ENCODE data around the gene CCSER2.

The CCSER2 gene

GRCh38 chr10:84521468-84521867 is 193.1 kb downstream of the CCSER2 start:
- H3K9me3 ChIP-seq (ENCODE audit: control insufficient read depth, low read length), result peaks cover 5% of the 10 kb centered on the region
- no peak overlapping the region for H2AFZ ChIP-seq (ENCODE audit: low read depth, low read length)
- no peak overlapping the region for H4K91ac ChIP-seq (ENCODE audit: low read length)
- H4K8ac ChIP-seq (ENCODE audit: low read length), result no peak overlapping the region
- no peak overlapping the region for H2AK5ac ChIP-seq (ENCODE audit: low read length, severe bottlenecking)
- no peak for DNase-seq
- H3K4ac ChIP-seq (ENCODE audit: low read depth in 1 of 2, low read length in 2 of 2), result no peak overlapping the region
- no peak overlapping the region for H3K14ac ChIP-seq (ENCODE audit: low read length in 2 of 2)
- WGBS, result 100% methylated on average over 1 of the region's 2 CpGs
- H3K36me3 ChIP-seq (ENCODE audit: control insufficient read depth in 1 of 2, insufficient read depth in 2 of 2, low read depth in 1 of 2, low read length in 2 of 2), result peaks cover 0 to 6% of the 10 kb centered on the region in 2 experiments
- no peak overlapping the region for H2BK12ac ChIP-seq (ENCODE audit: low read length in 2 of 2)
- no peak overlapping the region for H3K23ac ChIP-seq (ENCODE audit: low read length in 2 of 2)
- H3K4me3 ChIP-seq (ENCODE audit: insufficient read depth in 1 of 2, low read depth in 1 of 2, low read length in 2 of 2), result no peak overlapping the region
- H2BK120ac ChIP-seq (ENCODE audit: low read depth, low read length), result no peak overlapping the region
- H3K79me1 ChIP-seq (replicated peaks; ENCODE audit: low read length, poor library complexity, severe bottlenecking), result no peaks in the 10 kb centered on the region
- H3K4me1 ChIP-seq (ENCODE audit: control insufficient read depth, insufficient read depth, low read depth, low read length), result peaks cover 8% of the 10 kb centered on the region
- H2BK5ac ChIP-seq (ENCODE audit: low read depth, low read length, poor library complexity, severe bottlenecking), result no peak overlapping the region
- no peak overlapping the region for H3K9ac ChIP-seq (ENCODE audit: low read length)
- H3K4me2 ChIP-seq (ENCODE audit: low read length, poor library complexity, severe bottlenecking), result no peak overlapping the region
- no peaks in the 10 kb centered on the region for H3K27me3 ChIP-seq (ENCODE audit: control insufficient read depth in 1 of 2, insufficient read depth in 1 of 2, low read length in 2 of 2)
- no peak overlapping the region for H3K27ac ChIP-seq (ENCODE audit: low read length, poor library complexity, severe bottlenecking)
- no peak overlapping the region for H3K18ac ChIP-seq (ENCODE audit: low read depth in 1 of 2, low read length in 2 of 2)
- H2BK15ac ChIP-seq (ENCODE audit: low read depth, poor library complexity, severe bottlenecking), result no peak overlapping the region

- H3K9ac ChIP-seq (ENCODE audit: low read length), result no peak overlapping the region
- 69% methylated on average over 6 of the region's 9 CpGs for WGBS
- H2AK5ac ChIP-seq (ENCODE audit: low read length, severe bottlenecking), result no peak overlapping the region
These were observed 194.4 kb downstream of the CCSER2 start for GRCh38 chr10:84522612-84523462.

GRCh38 chr10:84523526-84523925 is 195.1 kb downstream of the CCSER2 start:
- Histone ChIP-seq H2BK12ac (ENCODE audit: low read length in 2 of 2) (no peak overlapping the region), H3K14ac (ENCODE audit: low read length in 2 of 2) (no peak overlapping the region), H3K79me1 (replicated peaks; ENCODE audit: low read length, poor library complexity, severe bottlenecking) (no peaks in the 10 kb centered on the region), H3K9ac (ENCODE audit: low read length) (no peak overlapping the region), H3K36me3 (ENCODE audit: control insufficient read depth in 1 of 2, insufficient read depth in 2 of 2, low read depth in 1 of 2, low read length in 2 of 2) (no peaks in the 10 kb centered on the region), H4K8ac (ENCODE audit: low read length) (no peak overlapping the region), H3K27me3 (ENCODE audit: control insufficient read depth in 1 of 2, insufficient read depth in 1 of 2, low read length in 2 of 2) (no peaks in the 10 kb centered on the region), H4K91ac (ENCODE audit: low read length) (no peak overlapping the region), H2BK120ac (ENCODE audit: low read depth, low read length) (no peak overlapping the region), H2AFZ (ENCODE audit: low read depth, low read length) (no peak overlapping the region), H2BK15ac (ENCODE audit: low read depth, poor library complexity, severe bottlenecking) (no peak overlapping the region), H3K4ac (ENCODE audit: low read depth in 1 of 2, low read length in 2 of 2) (no peak overlapping the region), H3K18ac (ENCODE audit: low read depth in 1 of 2, low read length in 2 of 2) (peak overlapping the region in 1 of 2 experiments; percentile 24), H3K23ac (ENCODE audit: low read length in 2 of 2) (no peak overlapping the region), H3K4me3 (ENCODE audit: insufficient read depth in 1 of 2, low read depth in 1 of 2, low read length in 2 of 2) (no peak overlapping the region), H3K4me1 (ENCODE audit: control insufficient read depth, insufficient read depth, low read depth, low read length) (peaks cover 8% of the 10 kb centered on the region), H3K4me2 (ENCODE audit: low read length, poor library complexity, severe bottlenecking) (peak overlapping the region; percentile 11), H2BK5ac (ENCODE audit: low read depth, low read length, poor library complexity, severe bottlenecking) (no peak overlapping the region), H3K27ac (ENCODE audit: low read length, poor library complexity, severe bottlenecking) (no peak overlapping the region), H3K9me3 (ENCODE audit: control insufficient read depth, low read length) (peaks cover 6% of the 10 kb centered on the region), H2AK5ac (ENCODE audit: low read length, severe bottlenecking) (no peak overlapping the region)
- 62% methylated on average over 5 of the region's 5 CpGs for WGBS
- no peak for DNase-seq

More at GRCh38 chr10:84522612-84523462, 194.4 kb downstream of the CCSER2 start:
- H2AFZ ChIP-seq (ENCODE audit: low read depth, low read length), result no peak overlapping the region
- H3K36me3 ChIP-seq (ENCODE audit: control insufficient read depth in 1 of 2, insufficient read depth in 2 of 2, low read depth in 1 of 2, low read length in 2 of 2), result peaks cover 0 to under 1% of the 10 kb centered on the region in 2 experiments
- H3K4me2 ChIP-seq (ENCODE audit: low read length, poor library complexity, severe bottlenecking), result no peak overlapping the region
- H3K27me3 ChIP-seq (ENCODE audit: control insufficient read depth in 1 of 2, insufficient read depth in 1 of 2, low read length in 2 of 2), result no peaks in the 10 kb centered on the region
- peak overlapping the region; percentile 32 for H3K27ac ChIP-seq (ENCODE audit: low read length, poor library complexity, severe bottlenecking)
- no peak overlapping the region for H2BK5ac ChIP-seq (ENCODE audit: low read depth, low read length, poor library complexity, severe bottlenecking)
- H3K4ac ChIP-seq (ENCODE audit: low read depth in 1 of 2, low read length in 2 of 2), result no peak overlapping the region
- H3K23ac ChIP-seq (ENCODE audit: low read length in 2 of 2), result no peak overlapping the region
- H4K91ac ChIP-seq (ENCODE audit: low read length), result no peak overlapping the region
- peaks cover 6% of the 10 kb centered on the region for H3K9me3 ChIP-seq (ENCODE audit: control insufficient read depth, low read length)
- H2BK15ac ChIP-seq (ENCODE audit: low read depth, poor library complexity, severe bottlenecking), result no peak overlapping the region
- peaks cover 8% of the 10 kb centered on the region for H3K4me1 ChIP-seq (ENCODE audit: control insufficient read depth, insufficient read depth, low read depth, low read length)
- H3K18ac ChIP-seq (ENCODE audit: low read depth in 1 of 2, low read length in 2 of 2), result peak overlapping the region in 1 of 2 experiments; percentile 3
- no peak overlapping the region for H3K4me3 ChIP-seq (ENCODE audit: insufficient read depth in 1 of 2, low read depth in 1 of 2, low read length in 2 of 2)
- DNase-seq, result no peak
- no peak overlapping the region for H4K8ac ChIP-seq (ENCODE audit: low read length)
- no peak overlapping the region for H3K14ac ChIP-seq (ENCODE audit: low read length in 2 of 2)
- H2BK12ac ChIP-seq (ENCODE audit: low read length in 2 of 2), result no peak overlapping the region
- no peak overlapping the region for H2BK120ac ChIP-seq (ENCODE audit: low read depth, low read length)
- H3K79me1 ChIP-seq (replicated peaks; ENCODE audit: low read length, poor library complexity, severe bottlenecking), result no peaks in the 10 kb centered on the region

- H2BK120ac ChIP-seq (ENCODE audit: low read depth, low read length), result no peak overlapping the region
- no peak overlapping the region for H4K91ac ChIP-seq (ENCODE audit: low read length)
- H3K27ac ChIP-seq (ENCODE audit: low read length, poor library complexity, severe bottlenecking), result no peak overlapping the region
- no peak overlapping the region for H4K8ac ChIP-seq (ENCODE audit: low read length)
- H3K4me3 ChIP-seq (ENCODE audit: insufficient read depth in 1 of 2, low read depth in 1 of 2, low read length in 2 of 2), result no peak overlapping the region
- H3K18ac ChIP-seq (ENCODE audit: low read depth in 1 of 2, low read length in 2 of 2), result no peak overlapping the region
- no peak overlapping the region for H3K14ac ChIP-seq (ENCODE audit: low read length in 2 of 2)
- H3K4ac ChIP-seq (ENCODE audit: low read depth in 1 of 2, low read length in 2 of 2), result no peak overlapping the region
- peaks cover 8% of the 10 kb centered on the region for H3K4me1 ChIP-seq (ENCODE audit: control insufficient read depth, insufficient read depth, low read depth, low read length)
- H3K4me2 ChIP-seq (ENCODE audit: low read length, poor library complexity, severe bottlenecking), result no peak overlapping the region
- H3K27me3 ChIP-seq (ENCODE audit: control insufficient read depth in 1 of 2, insufficient read depth in 1 of 2, low read length in 2 of 2), result no peaks in the 10 kb centered on the region
- no peak overlapping the region for H2AFZ ChIP-seq (ENCODE audit: low read depth, low read length)
- no peak overlapping the region for H3K23ac ChIP-seq (ENCODE audit: low read length in 2 of 2)
- H2BK12ac ChIP-seq (ENCODE audit: low read length in 2 of 2), result no peak overlapping the region
- H2BK15ac ChIP-seq (ENCODE audit: low read depth, poor library complexity, severe bottlenecking), result no peak overlapping the region
- no peaks in the 10 kb centered on the region for H3K79me1 ChIP-seq (replicated peaks; ENCODE audit: low read length, poor library complexity, severe bottlenecking)
- no peaks in the 10 kb centered on the region for H3K36me3 ChIP-seq (ENCODE audit: control insufficient read depth in 1 of 2, insufficient read depth in 2 of 2, low read depth in 1 of 2, low read length in 2 of 2)
- no peak overlapping the region for H2BK5ac ChIP-seq (ENCODE audit: low read depth, low read length, poor library complexity, severe bottlenecking)
- no peak overlapping the region for H3K9ac ChIP-seq (ENCODE audit: low read length)
- no peak overlapping the region for H2AK5ac ChIP-seq (ENCODE audit: low read length, severe bottlenecking)
- H3K9me3 ChIP-seq (ENCODE audit: control insufficient read depth, low read length), result peaks cover 6% of the 10 kb centered on the region
- no peak for DNase-seq
These were observed 196.0 kb downstream of the CCSER2 start for GRCh38 chr10:84524435-84524834.
